Hematopoietic multipotent progenitor cell treated with erythropoietin and hydrocortisone succinate and interleukin-3 and kit ligand, for 4 days (in vitro differentiated cells): Measurements from ENCODE around the gene KRTAP10-9.
"Not testable (repeated sequence)": the region's sequence is repeated elsewhere in the genome, so short reads cannot be mapped to it uniquely, and the experiment has no call there.

Experiments used
- DNase-seq: peaks from one replicate; pipeline ENCODE4 v3.0.0-alpha.2; 2015

The KRTAP10-9 gene

GRCh38 chr21:44644878-44645277, 18.0 kb downstream of the KRTAP10-9 start:
- no peak for DNase-seq

- not testable (repeated sequence) for DNase-seq
These were observed 19.7 kb downstream of the KRTAP10-9 start, which contains the start of gene KRTAP10-11 for GRCh38 chr21:44646366-44647221. Gene KRTAP10-11 (plus strand): TSS chr21:44646414. CDS start chr21:44646459, 45 bp downstream.

- no peak for DNase-seq
These were observed 20.3 kb downstream of the KRTAP10-9 start for GRCh38 chr21:44647222-44647552.

- no peak for DNase-seq
These were observed 21.8 kb downstream of the KRTAP10-9 start for GRCh38 chr21:44648557-44649311.

GRCh38 chr21:44649521-44650100, 22.7 kb downstream of the KRTAP10-9 start:
- DNase-seq: no peak

- no peak for DNase-seq
These were observed 23.5 kb downstream of the KRTAP10-9 start for GRCh38 chr21:44650265-44650972.

GRCh38 chr21:44650973-44651675, 24.2 kb downstream of the KRTAP10-9 start:
- DNase-seq: no peak

- no peak for DNase-seq
These were observed 26.2 kb downstream of the KRTAP10-9 start for GRCh38 chr21:44653123-44653522.

- DNase-seq: no peak
These were observed 27.0 kb downstream of the KRTAP10-9 start for GRCh38 chr21:44653656-44654575.

GRCh38 chr21:44654576-44655175, 27.8 kb downstream of the KRTAP10-9 start, which contains the start of gene KRTAP12-4:
Gene KRTAP12-4 (minus strand): TSS chr21:44654659. CDS start chr21:44654614, 45 bp downstream.
- DNase-seq: no peak

- DNase-seq: no peak
These were observed 30.0 kb downstream of the KRTAP10-9 start for GRCh38 chr21:44656868-44657267.

GRCh38 chr21:44657635-44658540, 31.0 kb downstream of the KRTAP10-9 start, which contains the start of gene KRTAP12-3:
Gene KRTAP12-3 (plus strand): TSS chr21:44657932. CDS start chr21:44657980, 48 bp downstream.
- DNase-seq: no peak

- DNase-seq: no peak
These were observed 31.6 kb downstream of the KRTAP10-9 start for GRCh38 chr21:44658541-44658910.

GRCh38 chr21:44658913-44659595, 32.2 kb downstream of the KRTAP10-9 start:
- no peak for DNase-seq

- DNase-seq: not testable (repeated sequence)
These were observed 34.7 kb downstream of the KRTAP10-9 start for GRCh38 chr21:44661567-44661966.

- no peak for DNase-seq
These were observed 37.8 kb downstream of the KRTAP10-9 start for GRCh38 chr21:44664691-44665090.

- DNase-seq: no peak
These were observed 39.8 kb downstream of the KRTAP10-9 start, which contains the start of gene KRTAP12-2 for GRCh38 chr21:44666401-44667320. Gene KRTAP12-2 (minus strand): TSS chr21:44666927. CDS start chr21:44666886, 41 bp downstream.
